NCI-H345 (cell line): Measurements from ENCODE around the gene MAFG.
"Not testable (repeated sequence)": the region's sequence is repeated elsewhere in the genome, so short reads cannot be mapped to it uniquely, and the experiment has no call there.

ENCODE experiments used
- DNase-seq: peaks from one replicate; lab custom pipeline; 2025; lab: John Stamatoyannopoulos, UW

The MAFG gene

DNA sequence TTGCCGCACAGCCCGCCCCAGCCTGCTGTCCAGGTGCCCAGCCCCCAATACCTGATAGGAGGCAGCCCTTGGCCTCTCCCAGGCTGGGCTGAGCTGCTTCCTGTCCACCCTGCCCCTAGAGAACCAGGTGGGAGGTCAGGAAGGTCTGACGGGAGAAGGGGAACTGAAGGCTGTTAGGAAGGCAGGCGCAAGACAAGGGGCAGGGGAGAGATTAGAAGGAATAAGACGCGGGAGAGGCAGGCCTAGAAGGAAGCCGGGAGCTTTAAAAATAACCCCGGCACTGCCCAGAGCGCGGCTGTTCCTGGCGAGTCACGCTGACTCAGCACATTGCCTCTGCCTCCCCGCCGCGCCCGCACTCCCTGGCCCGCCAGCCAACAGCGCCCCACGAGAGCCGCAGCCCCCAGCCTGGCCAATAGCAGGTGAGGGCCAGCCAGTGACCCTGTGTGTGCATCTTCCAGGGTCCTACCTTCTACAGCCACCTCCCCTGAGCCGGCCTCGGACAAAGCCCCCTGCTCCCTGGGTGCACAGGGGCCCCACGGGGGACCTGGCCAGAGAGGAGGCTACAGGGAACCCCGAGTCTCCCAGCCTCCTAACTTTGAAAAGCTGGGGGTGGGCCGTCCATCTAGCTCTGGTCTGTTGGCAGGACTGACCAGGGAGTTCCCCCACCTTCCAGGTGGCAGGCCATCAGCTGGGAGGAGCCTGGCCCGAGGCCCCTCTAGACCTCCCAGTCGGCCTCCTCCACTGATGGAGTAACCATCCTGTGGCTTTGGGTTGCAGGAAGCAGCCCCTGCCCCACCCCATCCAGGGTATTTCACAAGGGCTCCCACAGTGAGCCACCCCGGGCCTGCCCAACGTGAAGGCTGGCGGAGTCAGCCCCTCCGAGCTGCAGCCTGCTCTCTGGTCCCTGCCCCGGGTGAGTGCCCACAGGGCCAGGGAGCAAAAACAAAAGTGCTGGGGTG is 4.0 kb downstream of the MAFG start:
- no peak for DNase-seq

DNA sequence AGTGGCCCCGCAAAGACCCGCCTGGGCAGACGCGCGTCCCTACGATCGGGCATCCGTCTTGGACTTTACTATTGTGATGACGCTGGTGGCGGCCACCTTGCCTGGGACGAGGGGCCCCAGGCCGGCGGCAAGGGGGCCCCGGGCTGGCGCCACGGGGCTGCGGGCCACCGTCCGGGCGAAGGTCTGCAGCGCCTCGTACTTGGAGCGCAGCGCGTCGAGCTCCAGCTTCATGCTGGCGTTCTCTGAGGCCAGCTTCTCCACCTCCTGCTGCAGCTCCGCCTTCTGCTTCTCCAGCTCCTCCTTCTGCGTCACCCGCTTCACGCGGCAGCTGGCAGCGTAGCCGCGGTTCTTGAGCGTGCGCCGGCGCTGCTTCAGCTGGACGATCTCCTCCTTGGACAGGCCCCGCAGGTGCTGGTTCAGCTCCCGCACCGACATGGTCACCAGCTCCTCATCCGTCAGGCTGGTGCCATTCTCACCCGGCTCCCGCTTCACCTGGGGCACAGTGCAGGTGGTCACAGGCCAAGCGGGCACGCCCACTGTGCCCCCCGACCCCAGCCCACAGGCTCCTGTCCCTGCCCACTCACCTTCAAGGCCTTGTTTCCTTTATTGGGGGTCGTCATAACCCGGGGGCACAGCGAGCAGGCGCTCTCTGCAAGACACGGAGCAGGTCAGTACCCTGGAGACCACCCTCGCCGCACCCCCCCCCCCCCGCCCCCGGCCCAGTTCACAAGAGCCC is 4.8 kb downstream of the MAFG start:
- DNase-seq = no peak

DNA sequence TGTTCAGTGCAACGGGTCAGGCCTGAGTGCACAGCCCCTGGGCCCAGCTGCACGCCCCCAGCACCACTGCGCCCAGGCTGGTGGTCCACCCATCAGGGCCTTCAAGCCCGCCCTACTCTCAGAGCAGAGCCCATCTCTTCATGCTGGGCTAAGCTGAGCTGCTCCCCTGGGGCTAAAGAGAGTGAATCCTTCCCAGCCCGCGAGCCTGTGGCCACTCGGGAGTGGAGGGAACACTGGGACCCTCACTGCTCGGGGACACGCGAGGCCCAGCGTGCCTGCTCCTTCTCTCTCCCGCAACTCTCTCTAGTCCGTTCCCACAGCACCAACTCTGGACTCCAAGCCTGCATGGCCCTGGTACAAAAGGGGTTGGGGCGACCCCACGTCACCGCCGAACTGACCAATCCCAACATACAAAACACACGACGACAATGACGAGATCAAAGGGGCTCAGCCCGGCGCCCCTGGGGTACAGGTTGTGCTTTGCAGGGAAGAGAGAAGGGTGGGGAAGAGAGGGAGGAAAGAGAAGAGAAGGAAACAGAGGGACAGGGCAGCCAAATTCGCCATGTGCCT is 5.5 kb downstream of the MAFG start:
- DNase-seq = no peak

DNA sequence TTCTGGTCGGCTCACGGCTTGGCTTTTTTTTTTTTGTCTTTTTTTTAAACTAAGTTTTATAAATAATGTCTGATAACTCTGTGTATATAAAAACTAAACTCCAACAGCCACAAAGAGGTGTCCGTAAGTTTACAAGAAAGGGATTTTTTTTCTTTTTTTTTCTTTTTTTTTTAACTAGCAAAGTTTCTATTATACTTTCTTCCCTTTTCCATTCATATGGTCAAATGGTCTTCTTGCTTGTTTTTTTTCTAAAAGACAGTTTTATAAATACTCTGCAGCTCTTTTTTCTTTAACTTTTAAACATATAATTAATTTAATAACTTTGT is 6.0 kb downstream of the MAFG start:
- DNase-seq = no peak

DNA sequence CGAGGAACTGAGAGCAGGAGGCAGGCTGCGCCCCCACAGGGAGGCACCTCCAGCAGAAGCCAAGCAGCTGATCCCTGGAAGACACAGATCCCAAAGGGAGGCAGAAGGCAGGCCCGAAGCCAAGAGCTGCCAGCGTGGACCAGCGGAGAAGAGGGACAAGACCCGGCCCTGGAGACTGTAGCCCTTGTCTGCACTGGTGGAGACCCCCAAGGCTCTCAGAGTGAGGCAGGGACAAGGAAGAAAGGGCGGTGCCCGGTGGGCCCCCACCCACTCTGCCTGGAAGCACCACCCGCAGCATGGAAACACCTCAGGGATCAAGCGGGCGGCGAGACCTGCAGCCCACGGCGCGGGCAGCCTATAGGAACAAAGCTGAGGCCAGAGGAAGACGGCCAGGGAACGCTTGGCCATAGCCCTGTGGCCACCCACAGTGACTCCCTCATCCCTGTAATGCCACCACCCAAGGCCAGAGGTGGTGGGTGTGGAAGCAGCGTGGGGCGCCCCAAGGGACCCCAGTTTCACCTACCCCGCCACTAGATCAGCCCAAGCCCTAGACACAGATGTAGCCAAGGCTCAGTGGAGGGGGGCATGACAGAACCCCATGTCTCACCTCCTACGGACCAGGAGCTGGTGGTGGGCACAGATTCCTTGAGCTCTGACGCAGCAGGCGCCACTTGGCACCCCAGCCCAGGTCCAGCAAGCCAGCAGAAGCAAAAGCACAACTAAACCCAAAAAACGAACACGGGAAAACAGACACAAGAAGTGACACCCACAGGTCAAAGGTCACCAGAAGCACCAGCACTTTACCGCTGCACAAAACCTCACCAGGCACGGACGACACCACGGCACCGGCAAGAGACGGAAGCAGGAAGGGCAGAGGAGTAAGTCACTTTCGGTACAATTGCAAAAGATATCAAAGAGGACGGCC is 6.7 kb downstream of the MAFG start:
- DNase-seq = no peak

DNA sequence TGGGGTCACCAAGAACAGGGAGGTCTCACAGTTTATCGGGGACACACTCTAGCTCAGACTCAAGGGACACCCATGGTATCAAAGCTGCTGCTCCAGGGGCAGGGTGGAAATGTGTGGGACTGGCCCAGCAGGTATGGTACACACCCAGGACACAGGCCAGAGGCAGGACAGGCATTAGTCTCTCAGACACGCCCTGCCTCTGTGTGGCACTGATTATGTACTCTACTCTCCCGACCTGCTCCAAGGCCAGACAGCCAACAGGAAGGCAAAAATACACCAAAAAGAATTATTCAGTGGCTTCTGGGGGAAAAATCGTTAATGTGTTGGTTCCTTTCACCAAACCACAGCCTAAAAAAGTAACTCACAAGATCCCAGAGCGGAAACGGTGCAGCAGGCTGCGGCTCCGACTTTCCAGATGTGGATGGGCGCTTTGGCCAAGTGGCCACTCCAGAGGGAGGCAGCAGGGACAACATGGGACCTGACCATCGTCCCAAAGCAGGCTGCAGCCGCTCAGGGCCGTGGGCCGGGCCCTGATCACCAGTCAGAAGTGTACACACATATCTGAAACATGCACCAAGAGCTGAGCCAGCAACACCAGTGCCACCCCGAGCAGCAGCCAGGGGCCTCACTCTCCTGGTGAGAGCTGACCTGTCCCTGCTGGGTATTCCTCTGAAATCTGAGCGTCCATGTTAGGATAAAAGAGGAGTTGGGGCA is 8.5 kb downstream of the MAFG start:
- DNase-seq = no peak

DNA sequence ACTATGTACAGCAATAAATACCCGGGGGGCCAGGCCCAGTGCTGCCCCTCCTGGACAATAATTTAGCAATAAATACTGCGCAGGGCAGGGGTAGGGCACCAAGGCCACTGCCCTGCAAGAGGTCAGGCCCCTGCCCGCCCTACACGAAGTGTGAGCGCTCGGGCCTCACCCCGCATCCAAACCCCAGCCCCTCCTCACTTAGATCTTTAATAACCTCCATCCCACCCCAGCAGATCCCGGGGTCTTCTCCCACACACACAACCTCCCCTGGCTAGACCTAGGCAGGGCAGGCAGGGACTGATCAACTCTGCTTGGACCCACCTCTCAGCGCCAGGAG is 9.2 kb downstream of the MAFG start:
- not testable (repeated sequence) for DNase-seq

DNA sequence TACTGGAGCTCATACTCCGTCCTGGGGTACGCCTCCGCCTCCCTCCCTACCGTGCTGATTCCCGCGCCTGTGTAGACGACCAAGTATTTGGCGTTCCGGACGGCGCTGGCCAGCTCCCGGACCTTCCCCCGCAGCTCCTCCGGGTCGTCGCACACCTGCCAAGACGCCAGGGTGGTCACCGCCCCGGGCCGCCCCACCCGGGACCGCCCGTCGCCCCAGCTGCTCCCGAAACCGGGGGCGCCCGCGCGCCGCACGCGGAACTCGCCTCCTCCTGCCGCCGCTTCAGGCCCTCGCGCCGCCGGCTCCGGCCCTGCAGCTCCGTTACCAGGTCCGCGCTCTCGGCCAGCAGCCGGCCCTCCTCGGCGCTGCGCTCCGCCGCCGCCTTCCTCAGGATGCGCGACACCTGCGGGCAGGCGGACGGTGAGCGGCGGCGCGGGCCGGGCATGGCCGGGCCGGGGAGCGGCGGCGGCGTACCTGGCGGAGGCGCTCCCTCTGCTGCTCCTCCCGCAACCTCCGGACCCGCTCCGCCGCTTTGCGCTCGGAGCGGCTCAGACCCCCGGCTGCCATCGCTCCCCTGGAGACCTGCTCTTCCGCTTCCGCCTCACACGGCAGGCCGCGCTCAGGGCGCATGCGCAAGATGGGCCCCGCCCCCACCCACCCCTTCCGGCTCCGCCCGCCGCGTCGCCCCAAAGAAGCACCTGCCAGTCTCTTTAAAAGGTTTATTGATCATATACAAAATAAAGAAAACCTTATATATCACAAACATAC is 9.8 kb downstream of the MAFG start, which contains the start of gene SIRT7:
SIRT7 (minus strand) TSS at position 612 of the 768 bp plus-strand sequence; CDS start at position 567, 45 bp downstream.
- DNase-seq = peak; percentile 90

DNA sequence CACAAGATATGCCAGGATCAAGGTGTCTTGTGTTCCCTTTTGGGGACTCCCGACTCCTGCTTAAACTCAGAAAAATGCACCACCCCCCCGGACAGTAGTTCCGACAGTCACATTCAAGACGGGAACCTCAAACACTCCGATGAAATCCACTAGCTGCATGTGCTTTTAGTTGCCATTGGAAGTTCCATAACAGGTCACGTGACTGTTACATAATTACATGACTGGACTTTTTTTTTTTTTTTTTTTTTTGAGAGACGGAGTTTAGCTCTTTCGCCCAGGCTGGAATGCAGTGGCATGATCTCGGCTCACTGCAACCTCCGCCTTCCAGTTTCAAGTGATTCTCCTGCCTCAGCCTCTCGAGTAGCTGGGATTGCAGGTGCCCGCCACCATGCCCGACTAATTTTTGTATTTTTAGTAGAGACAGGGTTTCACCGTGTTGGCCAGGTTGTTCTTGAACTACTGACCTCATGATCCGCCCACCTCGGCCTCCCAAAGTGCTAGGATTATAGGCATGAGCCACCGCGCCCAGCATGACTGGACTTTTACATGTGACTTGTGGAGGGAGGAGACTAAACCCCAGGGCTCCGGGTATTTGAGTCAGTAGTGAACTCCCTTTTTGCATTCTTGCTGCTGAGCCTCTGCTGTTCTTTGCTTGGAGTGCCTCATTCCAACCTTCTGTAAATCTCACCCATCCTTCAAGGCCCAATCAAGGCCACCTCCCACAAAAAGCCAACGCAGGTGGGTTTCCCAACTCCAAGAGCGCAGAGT is 11.1 kb downstream of the MAFG start:
- DNase-seq = no peak

DNA sequence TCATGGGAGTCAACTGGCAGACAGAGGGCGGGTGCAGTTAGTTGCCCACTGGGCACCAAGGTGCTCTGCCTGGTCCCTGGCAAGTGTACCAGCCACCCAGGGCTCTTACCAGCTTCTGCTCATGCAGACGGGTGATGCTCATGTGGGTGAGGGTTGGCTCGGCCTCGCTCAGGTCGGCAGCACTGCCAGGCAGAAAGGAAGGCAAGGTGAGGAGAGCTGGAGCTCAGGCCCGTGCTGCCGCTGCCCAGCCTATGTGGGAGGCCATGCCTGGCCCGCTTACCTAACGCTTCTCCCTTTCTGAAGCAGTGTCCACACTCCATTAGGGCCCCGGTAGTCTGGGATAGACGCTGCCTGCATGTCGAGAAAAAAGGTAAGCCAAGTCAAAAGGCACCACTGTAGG is 12.2 kb downstream of the MAFG start:
- no peak for DNase-seq

DNA sequence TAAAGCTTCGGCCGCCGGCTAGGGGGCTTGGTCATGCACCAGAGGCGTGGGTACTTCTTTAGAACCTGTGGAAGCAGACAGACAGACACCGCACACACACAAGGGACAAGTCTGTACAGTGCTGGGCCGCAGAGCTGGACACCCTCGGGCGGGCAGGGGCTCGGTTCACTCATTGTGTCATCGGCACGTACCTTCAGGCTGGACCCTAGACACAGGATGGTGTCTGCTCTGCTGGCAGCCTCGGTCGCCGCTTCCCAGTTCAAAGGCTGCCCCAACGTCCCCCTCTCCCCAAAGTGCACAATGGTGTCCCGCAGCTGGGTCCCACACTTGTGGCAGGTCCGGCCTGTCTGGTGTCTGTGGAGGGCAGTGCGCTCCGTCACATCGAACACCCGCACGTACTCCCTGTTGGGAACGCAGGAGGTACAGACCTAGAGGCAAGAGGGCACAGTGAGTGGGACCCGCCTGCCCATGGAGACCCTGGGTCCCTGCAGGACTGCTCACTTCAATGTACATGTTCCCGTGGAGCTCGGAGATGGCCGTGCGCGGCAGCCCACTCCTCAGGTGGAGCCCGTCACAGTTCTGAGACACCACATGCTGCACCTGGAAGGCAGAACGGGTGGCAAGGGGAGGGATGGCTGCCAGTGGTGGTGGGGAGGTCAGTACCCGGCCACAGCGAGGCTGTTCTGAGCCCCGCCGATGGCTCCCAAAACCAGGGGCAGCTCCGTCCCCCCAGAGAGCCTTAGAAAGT is 13.3 kb downstream of the MAFG start:
- no peak for DNase-seq

DNA sequence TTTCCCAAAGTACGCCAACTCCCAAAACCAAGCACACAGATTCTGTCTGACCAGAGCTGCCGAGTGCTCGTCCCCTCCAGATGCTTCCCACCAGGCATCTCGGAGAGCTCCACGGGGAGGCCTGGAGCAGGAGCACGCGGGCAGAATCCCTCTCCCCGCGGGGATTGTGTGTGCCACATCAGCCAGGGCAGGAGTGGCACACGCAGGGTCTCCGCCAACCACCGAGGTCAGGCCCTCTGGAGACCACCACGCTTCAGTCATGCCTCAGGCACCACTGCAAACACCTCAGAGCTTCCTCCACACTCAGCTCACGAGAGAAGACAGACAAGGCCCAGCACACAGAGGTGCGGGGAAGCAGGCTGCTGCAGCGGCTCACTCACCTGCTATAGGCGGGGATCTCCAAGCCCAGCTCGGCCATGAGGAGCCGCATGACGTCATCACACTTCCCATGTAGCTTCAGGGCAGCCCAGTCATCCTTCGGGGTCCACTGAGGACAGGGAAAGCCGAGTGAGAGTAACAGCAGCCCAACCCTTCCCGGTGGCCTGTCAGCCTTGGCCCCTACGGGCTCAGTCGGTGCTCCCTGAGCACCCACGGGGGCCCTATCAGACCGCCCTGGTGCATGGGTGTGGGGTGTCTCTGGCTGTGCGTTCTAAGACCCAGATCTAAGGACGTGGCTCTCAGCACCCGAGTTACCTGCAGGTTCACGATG is 14.0 kb downstream of the MAFG start:
- no peak for DNase-seq

DNA sequence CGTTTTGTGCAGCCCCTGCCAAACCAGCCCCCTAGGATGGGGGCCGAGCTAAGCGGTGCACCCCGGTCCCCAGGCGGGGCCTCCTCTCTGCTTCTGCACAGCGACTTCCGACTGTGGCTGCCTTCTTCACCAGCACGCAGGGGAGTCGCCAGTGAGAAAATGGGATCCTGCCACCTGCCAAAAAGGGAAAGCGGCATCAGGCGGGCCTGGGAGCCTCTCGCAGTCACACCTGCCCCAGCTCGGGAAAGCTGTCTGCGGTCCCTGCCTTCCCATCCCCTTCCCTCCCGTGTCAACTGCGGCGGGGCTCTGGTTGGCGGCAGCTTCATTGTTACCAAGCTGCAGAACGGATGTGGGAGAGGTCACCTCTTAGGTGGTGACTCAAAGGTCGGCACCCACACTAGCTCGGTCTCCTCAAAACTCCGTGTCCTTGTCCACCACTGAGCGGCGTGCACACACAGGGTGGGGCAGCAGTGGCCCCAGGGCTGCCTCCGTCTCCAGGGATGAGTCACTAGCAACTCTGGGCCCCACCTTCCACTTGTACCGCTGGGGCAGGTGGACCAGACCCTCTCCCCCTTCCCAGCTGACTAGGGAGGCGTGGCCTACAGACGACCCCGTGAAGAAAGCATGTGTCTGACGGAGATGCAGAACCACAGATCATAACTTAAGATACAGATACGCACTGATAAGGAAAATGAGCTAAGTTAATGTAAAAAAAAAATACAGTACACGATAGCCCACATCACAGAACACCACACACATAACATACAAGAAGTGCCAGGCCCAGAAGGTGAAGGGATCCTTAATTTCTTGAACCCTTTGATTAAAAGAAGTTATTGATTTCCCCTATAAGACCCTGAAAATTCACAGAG is 14.9 kb downstream of the MAFG start:
- DNase-seq = no peak

DNA sequence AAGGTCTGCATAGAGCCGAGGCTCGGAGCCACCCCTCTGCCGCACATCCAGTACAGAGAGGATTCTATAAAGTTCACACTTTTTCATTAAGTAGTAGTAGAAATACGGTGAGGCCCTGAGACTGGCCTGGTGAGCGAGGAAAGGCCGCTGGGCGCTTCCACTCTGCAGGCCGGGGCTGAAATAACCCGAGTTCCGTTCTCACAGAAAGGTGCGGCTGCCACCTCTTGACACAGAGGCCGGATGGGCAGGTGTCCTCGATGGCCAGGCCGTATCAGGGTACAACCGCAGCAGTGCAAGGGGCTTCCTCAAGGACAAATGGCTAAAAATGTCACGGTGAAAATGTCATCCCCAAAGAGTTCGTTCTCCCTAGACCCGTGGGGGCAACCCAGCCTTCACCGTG is 15.6 kb downstream of the MAFG start:
- no peak for DNase-seq

DNA sequence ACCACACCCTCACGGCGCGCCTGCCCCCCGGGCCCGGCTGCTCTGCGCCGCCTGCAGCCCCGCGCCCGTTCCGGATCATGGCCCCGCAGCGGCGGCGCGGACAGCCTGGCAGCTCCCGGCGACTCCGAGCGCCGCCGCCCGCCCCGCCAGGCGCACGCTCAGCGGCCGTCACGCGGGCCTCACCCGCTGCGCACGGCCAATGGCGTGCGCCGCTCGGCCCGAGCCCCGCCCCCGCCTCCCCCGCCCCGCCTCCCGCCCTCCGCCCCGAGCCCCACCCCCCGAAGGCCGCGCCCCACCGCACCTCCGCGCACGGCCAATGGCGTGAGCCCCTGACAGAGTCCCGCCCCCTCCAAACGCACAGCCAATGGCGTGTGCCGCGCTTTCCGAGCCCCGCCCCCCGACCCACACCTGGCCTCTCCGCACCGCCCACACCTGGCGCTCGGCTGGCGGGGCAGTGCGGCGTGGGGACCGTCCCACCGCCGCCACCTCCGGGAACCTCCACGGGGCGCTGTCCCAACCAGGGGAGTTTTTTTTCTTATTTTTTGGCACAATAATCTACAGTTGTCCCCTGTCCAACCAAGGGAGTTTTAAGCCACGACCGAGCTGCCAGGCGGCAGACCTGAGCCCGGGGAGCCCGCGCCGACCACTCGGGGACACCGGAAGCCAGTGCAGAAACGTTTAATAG is 16.1 kb downstream of the MAFG start, which contains the start of gene PCYT2:
PCYT2 (minus strand) TSS at position 123 of the 685 bp plus-strand sequence; CDS start at position 79, 44 bp downstream.
- DNase-seq = peak; percentile 98

DNA sequence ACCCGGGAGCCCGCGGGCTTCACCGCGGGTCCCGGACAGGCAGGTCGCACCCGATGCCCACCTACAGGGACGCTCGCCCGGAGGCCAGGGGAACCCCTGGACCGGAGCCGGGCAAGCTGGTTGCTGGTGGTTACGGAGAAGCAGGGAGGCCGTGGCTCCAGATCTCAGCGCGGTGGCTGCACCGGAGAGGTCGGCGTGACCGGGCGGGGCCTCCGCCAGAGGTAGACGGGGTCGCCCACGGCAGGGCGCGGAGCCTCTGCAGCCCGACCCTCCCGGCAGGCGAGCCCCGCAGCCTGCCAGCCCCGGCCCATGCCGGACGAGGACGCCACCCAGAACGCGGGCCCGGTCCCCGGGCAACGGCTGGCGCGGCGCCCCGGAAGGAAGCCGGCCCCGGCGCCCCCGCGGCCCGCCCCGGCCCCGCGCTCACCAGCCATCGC is 16.7 kb downstream of the MAFG start:
- DNase-seq = peak; percentile 36
